Sigmoid colon (tissue), 4 donors: ENCODE results near the gene SLC25A36.

Experiments used
- EP300 ChIP-seq, 4 donors: sonication (generic); formaldehyde crosslinking; IDR thresholded peaks; one replicate each; pipeline ENCODE4 v1.6.1; 2017; ENCODE audit warnings: antibody characterized with exemption in 4 of 4
- POLR2A ChIP-seq, 2 donors: fragments of 450-650 bp; IDR thresholded peaks; one replicate each; pipeline ENCODE4 v1.6.1; 2016; ENCODE audit warnings: antibody characterized with exemption in 2 of 2, mild to moderate bottlenecking in 2 of 2, moderate library complexity in 2 of 2
- POLR2AphosphoS5 ChIP-seq, 4 donors: sonication (generic); formaldehyde crosslinking; IDR thresholded peaks; one replicate each; pipeline ENCODE4 v1.6.1; 2017; ENCODE audit warnings: antibody characterized with exemption in 4 of 4
- TF ChIP-seq, protein P1 (sequence below), 4 experiments: fragments of 450-650 bp in 3 of 4; fragments of 200-600 bp in 1 of 4; IDR thresholded peaks; one replicate each; pipeline ENCODE4 v1.5.1; 2016 to 2019; ENCODE audit warnings: antibody characterized with exemption in 4 of 4, mild to moderate bottlenecking in 3 of 4, moderate library complexity in 2 of 4

DNA sequence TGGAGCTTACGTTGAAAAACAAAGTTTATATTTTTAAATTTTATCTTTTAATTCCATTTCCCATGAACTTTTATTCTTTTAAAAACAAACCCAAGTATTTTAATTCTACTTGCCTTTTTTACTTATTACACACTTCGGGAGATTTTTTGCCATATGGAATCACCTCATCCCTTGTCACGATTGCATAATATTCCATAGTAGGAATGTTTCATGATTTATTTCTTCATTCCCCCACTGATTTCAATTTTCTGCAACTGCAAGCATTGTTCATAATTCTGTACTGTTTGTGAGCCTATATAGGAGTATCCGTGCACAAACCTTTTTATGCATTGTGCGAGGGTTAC lies 574 bp upstream of the SLC25A36 start:
- TF ChIP-seq POLR2AphosphoS5 (IDR thresholded peaks at IDR 0.05) (no peak), POLR2A (IDR thresholded peaks at IDR 0.05) (no peak), EP300 (IDR thresholded peaks at IDR 0.05) (no peak)
- TF ChIP-seq, protein P1, sequence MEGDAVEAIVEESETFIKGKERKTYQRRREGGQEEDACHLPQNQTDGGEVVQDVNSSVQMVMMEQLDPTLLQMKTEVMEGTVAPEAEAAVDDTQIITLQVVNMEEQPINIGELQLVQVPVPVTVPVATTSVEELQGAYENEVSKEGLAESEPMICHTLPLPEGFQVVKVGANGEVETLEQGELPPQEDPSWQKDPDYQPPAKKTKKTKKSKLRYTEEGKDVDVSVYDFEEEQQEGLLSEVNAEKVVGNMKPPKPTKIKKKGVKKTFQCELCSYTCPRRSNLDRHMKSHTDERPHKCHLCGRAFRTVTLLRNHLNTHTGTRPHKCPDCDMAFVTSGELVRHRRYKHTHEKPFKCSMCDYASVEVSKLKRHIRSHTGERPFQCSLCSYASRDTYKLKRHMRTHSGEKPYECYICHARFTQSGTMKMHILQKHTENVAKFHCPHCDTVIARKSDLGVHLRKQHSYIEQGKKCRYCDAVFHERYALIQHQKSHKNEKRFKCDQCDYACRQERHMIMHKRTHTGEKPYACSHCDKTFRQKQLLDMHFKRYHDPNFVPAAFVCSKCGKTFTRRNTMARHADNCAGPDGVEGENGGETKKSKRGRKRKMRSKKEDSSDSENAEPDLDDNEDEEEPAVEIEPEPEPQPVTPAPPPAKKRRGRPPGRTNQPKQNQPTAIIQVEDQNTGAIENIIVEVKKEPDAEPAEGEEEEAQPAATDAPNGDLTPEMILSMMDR (IDR thresholded peaks at IDR 0.05): no peak
